ENCODE data around the gene TNFAIP8. TPM values are rescaled to one million over a fixed set of nuclear protein-coding genes. Genes with fewer than 3 reads are reported as not detected.

The TNFAIP8 gene
- 100 to 1,000 TPM; 135 to 141 TPM for total RNA-seq

- ATAC-seq (peak; percentile 63), DNase-seq (peak; percentile 85)
- TF ChIP-seq CTCF (IDR thresholded peaks at IDR 0.05) = no peak
- ChIA-PET CTCF (interaction anchor here (0.7 to 5.6 kb wide), 15 partner anchors 10 to 88 kb away, joined by 3 to 46 read pairs (median 4); no protein-coding TSS in a partner anchor), POLR2A (interaction anchor here (0.6 to 6.3 kb wide), 21 partner anchors 10 to 177 kb away, joined by 3 to 163 read pairs (median 4); no protein-coding TSS in a partner anchor)
- Mint-ChIP-seq H3K9me3 (no peaks in the 10 kb centered on the region), H3K27ac (peak within 1 kb of the TSS; percentile 97), H3K4me3 (peak within 1 kb of the TSS; percentile 98), H3K4me1 (ENCODE audit: low read depth) (peaks cover 62% of the 10 kb centered on the region), H3K27me3 (no peaks in the 10 kb centered on the region), H3K36me3 (ENCODE audit: low read depth) (peaks cover 63% of the 10 kb centered on the region)
- intact Hi-C loops (cut with micrococcal nuclease) = loop anchor here (5.0 kb wide), 2 partner anchors 41 to 56 kb away; no protein-coding TSS in a partner anchor
Measured at GRCh38 chr5:119355685-119356611, at the start of gene TNFAIP8. TSS of gene TNFAIP8 (plus strand) at chr5:119356019. CDS start at chr5:119356091, 72 bp downstream.

- CTCF ChIA-PET = interaction anchor here (1.3 kb wide), 2 partner anchors 8 to 37 kb away, joined by 4 read pairs; no protein-coding TSS in a partner anchor
- intact Hi-C loops (cut with micrococcal nuclease) = loop anchor here (5.0 kb wide), 1 partner anchor 35 kb away; no protein-coding TSS in a partner anchor
- POLR2A ChIA-PET = interaction anchor here (1.0 kb wide), 1 partner anchor 21 kb away, joined by 4 read pairs; no protein-coding TSS in a partner anchor
- ATAC-seq = no peak
- Mint-ChIP-seq H3K27ac (peak overlapping the region; percentile 48), H3K4me3 (no peak overlapping the region), H3K4me1 (ENCODE audit: low read depth) (peaks cover 94% of the 10 kb centered on the region), H3K36me3 (ENCODE audit: low read depth) (peaks cover 54% of the 10 kb centered on the region), H3K9me3 (peaks cover 2% of the 10 kb centered on the region), H3K27me3 (no peaks in the 10 kb centered on the region)
- TF ChIP-seq CTCF (IDR thresholded peaks at IDR 0.05) = no peak
- no peak for DNase-seq
Measured at GRCh38 chr5:119307170-119307569, 48.6 kb upstream of the TNFAIP8 start.

- Mint-ChIP-seq H3K36me3 (ENCODE audit: low read depth) (peaks cover 39% of the 10 kb centered on the region), H3K9me3 (peaks cover 2% of the 10 kb centered on the region), H3K27me3 (no peaks in the 10 kb centered on the region), H3K4me1 (ENCODE audit: low read depth) (peaks cover 94% of the 10 kb centered on the region), H3K27ac (peak overlapping the region; percentile 98), H3K4me3 (peak overlapping the region; percentile 76)
- TF ChIP-seq CTCF (IDR thresholded peaks at IDR 0.05) = no peak
- DNase-seq (peak; percentile 27), ATAC-seq (peak; percentile 4)
- CTCF ChIA-PET = interaction anchor here (1.5 to 2.6 kb wide), 2 partner anchors 28 to 103 kb away, joined by 4 to 10 read pairs; no protein-coding TSS in a partner anchor
- POLR2A ChIA-PET = interaction anchor here (0.6 to 2.6 kb wide), 9 partner anchors 14 to 82 kb away, joined by 3 to 13 read pairs (median 5); no protein-coding TSS in a partner anchor
- intact Hi-C loops (cut with micrococcal nuclease) = loop anchor here (2.0 to 5.0 kb wide), 2 partner anchors 33 to 41 kb away; no protein-coding TSS in a partner anchor
Measured at GRCh38 chr5:119309326-119309725, 46.5 kb upstream of the TNFAIP8 start.

GRCh38 chr5:119311688-119312087, 44.1 kb upstream of the TNFAIP8 start:
- CTCF ChIA-PET = interaction anchor here (0.6 to 7.1 kb wide), 9 partner anchors 10 to 324 kb away, joined by 3 to 92 read pairs (median 4); partner anchors contain the start of genes DTWD2 and TNFAIP8
- DNase-seq (no peak), ATAC-seq (no peak)
- peak overlapping the region; percentile 81 for H3K27ac Mint-ChIP-seq
- H3K4me3 Mint-ChIP-seq = no peak overlapping the region
- no peak for TF ChIP-seq CTCF (IDR thresholded peaks at IDR 0.05)
- H3K36me3 Mint-ChIP-seq (ENCODE audit: low read depth) = peaks cover 45% of the 10 kb centered on the region
- intact Hi-C loops (cut with micrococcal nuclease) = no loop called here
- H3K9me3 Mint-ChIP-seq = peaks cover 3% of the 10 kb centered on the region
- POLR2A ChIA-PET = interaction anchor here (0.8 to 2.6 kb wide), 7 partner anchors 11 to 89 kb away, joined by 3 to 13 read pairs (median 4); no protein-coding TSS in a partner anchor
- H3K4me1 Mint-ChIP-seq (ENCODE audit: low read depth) = peaks cover 96% of the 10 kb centered on the region
- no peaks in the 10 kb centered on the region for H3K27me3 Mint-ChIP-seq

All from activated CD8-positive, alpha-beta T cell treated with anti-CD3 and anti-CD28 coated beads for 36 hours (primary cell).